Stimulated activated CD4-positive, alpha-beta T cell treated with anti-CD3 and anti-CD28 coated beads, Interleukin-2, amount 100 ng/mL, for 4 hours (primary cell): ENCODE measurements around the gene NAALADL2.
"Not testable (repeated sequence)": the region's sequence is repeated elsewhere in the genome, so short reads cannot be mapped to it uniquely, and the experiment has no call there.

ENCODE experiments used
- DNase-seq: peaks from one replicate; pipeline ENCODE4 v3.0.0-alpha.2; 2020; ENCODE audit warnings: low read depth

Gene NAALADL2

GRCh38 chr3:175426805-175427204 lies 567.7 kb downstream of the NAALADL2 start:
- no peak for DNase-seq

- DNase-seq = no peak
Observed at GRCh38 chr3:175428466-175428865, 569.3 kb downstream of the NAALADL2 start.

- no peak for DNase-seq
Observed at GRCh38 chr3:175430983-175431773, 572.0 kb downstream of the NAALADL2 start.

GRCh38 chr3:175432376-175433025 lies 573.4 kb downstream of the NAALADL2 start:
- DNase-seq = no peak

- DNase-seq = no peak
Observed at GRCh38 chr3:175433026-175433674, 574.0 kb downstream of the NAALADL2 start.

GRCh38 chr3:175434561-175434960 lies 575.4 kb downstream of the NAALADL2 start:
- no peak for DNase-seq

GRCh38 chr3:175443682-175444081 lies 584.5 kb downstream of the NAALADL2 start:
- no peak for DNase-seq

- DNase-seq = no peak
Observed at GRCh38 chr3:175445741-175446140, 586.6 kb downstream of the NAALADL2 start.

GRCh38 chr3:175447521-175447920 lies 588.4 kb downstream of the NAALADL2 start:
- DNase-seq = no peak

GRCh38 chr3:175453361-175453760 lies 594.2 kb downstream of the NAALADL2 start:
- DNase-seq = no peak

GRCh38 chr3:175456466-175456865 lies 597.3 kb downstream of the NAALADL2 start:
- DNase-seq = no peak

- no peak for DNase-seq
Observed at GRCh38 chr3:175457301-175457700, 598.2 kb downstream of the NAALADL2 start.

- not testable (repeated sequence) for DNase-seq
Observed at GRCh38 chr3:175460849-175461399, 601.8 kb downstream of the NAALADL2 start.

GRCh38 chr3:175464362-175464761 lies 605.2 kb downstream of the NAALADL2 start:
- DNase-seq = no peak

- no peak for DNase-seq
Observed at GRCh38 chr3:175469124-175469523, 610.0 kb downstream of the NAALADL2 start.

GRCh38 chr3:175475765-175476164 lies 616.6 kb downstream of the NAALADL2 start:
- DNase-seq = no peak

GRCh38 chr3:175476489-175476888 lies 617.4 kb downstream of the NAALADL2 start:
- no peak for DNase-seq

- no peak for DNase-seq
Observed at GRCh38 chr3:175477651-175478224, 618.6 kb downstream of the NAALADL2 start.

GRCh38 chr3:175478301-175478700 lies 619.2 kb downstream of the NAALADL2 start:
- no peak for DNase-seq

GRCh38 chr3:175479175-175479574 lies 620.0 kb downstream of the NAALADL2 start:
- DNase-seq = no peak

GRCh38 chr3:175479800-175480199 lies 620.7 kb downstream of the NAALADL2 start:
- no peak for DNase-seq

- no peak for DNase-seq
Observed at GRCh38 chr3:175484666-175485065, 625.5 kb downstream of the NAALADL2 start.
